Endodermal cell (in vitro differentiated cells): ENCODE measurements around the gene APBA2. TPM values are rescaled to one million over a fixed set of nuclear protein-coding genes. Genes with fewer than 3 reads are reported as not detected.

Experiments
- DNase-seq: peaks from one replicate; pipeline ENCODE4 v3.0.0-alpha.2; 2017
- H3K27ac ChIP-seq: 2 replicates; pipeline ENCODE4 v1.5.1; 2013; ENCODE audit warnings: mild to moderate bottlenecking, low read depth, low read length, moderate library complexity
- H3K27me3 ChIP-seq: 2 replicates; pipeline ENCODE4 v1.6.1; 2013; ENCODE audit warnings: mild to moderate bottlenecking, low read length, moderate library complexity; ENCODE audit not compliant: insufficient read depth, control insufficient read depth, poor library complexity, severe bottlenecking
- H3K36me3 ChIP-seq: 2 replicates; pipeline ENCODE4 v1.7.0; 2013; ENCODE audit warnings: mild to moderate bottlenecking, low read length, moderate library complexity; ENCODE audit not compliant: control insufficient read depth, insufficient read depth
- H3K4me1 ChIP-seq: one replicate; pipeline ENCODE4 v1.7.0; 2013; ENCODE audit warnings: low read length; ENCODE audit not compliant: control insufficient read depth, insufficient read depth
- H3K4me3 ChIP-seq: 2 replicates; pipeline ENCODE4 v1.5.1; 2013; ENCODE audit warnings: mild to moderate bottlenecking, low read length, moderate library complexity
- H3K9ac ChIP-seq: 2 replicates; pipeline ENCODE4 v1.6.1; 2013; ENCODE audit warnings: mild to moderate bottlenecking, low read length, moderate library complexity; ENCODE audit not compliant: poor library complexity, severe bottlenecking; ENCODE audit errors: extremely low read depth
- H3K9me3 ChIP-seq: 2 replicates; pipeline ENCODE4 v1.6.1; 2013; ENCODE audit warnings: mild to moderate bottlenecking, low read length, moderate library complexity; ENCODE audit not compliant: control insufficient read depth
- H3K27ac Mint-ChIP-seq: 2 replicates; pipeline ENCODE4 v1.8.0; 2020; ENCODE audit warnings: mixed read lengths
- H3K27me3 Mint-ChIP-seq: 2 replicates; pipeline ENCODE4 v1.8.0; 2021; ENCODE audit warnings: mild to moderate bottlenecking, mixed read lengths; ENCODE audit not compliant: insufficient read depth
- H3K36me3 Mint-ChIP-seq: 2 replicates; pipeline ENCODE4 v1.8.0; 2020; ENCODE audit warnings: low read depth, mixed read lengths
- H3K4me1 Mint-ChIP-seq: 2 replicates; pipeline ENCODE4 v1.8.0; 2020; ENCODE audit warnings: mixed read lengths
- H3K4me3 Mint-ChIP-seq: 2 replicates; pipeline ENCODE4 v1.8.0; 2020; ENCODE audit warnings: mild to moderate bottlenecking, moderate library complexity, mixed read lengths
- H3K9me3 Mint-ChIP-seq: 2 replicates; pipeline ENCODE4 v1.8.0; 2020; ENCODE audit warnings: mild to moderate bottlenecking, mixed read lengths
- WGBS, 2 experiments: methylation state at CpG; one replicate each; pipeline versions ENCODE4 v1.1.5 to v1.1.7; 2013; ENCODE audit warnings: missing lambda C conversion rate in 2 of 2, mixed read lengths in 1 of 2; ENCODE audit not compliant: insufficient coverage in 1 of 2, insufficient read length in 1 of 2; 5-methylcytosine and 5-hydroxymethylcytosine counted together
- total RNA-seq, 2 donors: library from RNA; stranded (reverse); fragmentation: NEBNext Ultra II Directional in 1 of 2; extraction: Animal tissue kit (Norgen Biotek cat#: 25700) in 1 of 2; gene quantifications; 2 replicates in 1 of 2; 3 replicates in 1 of 2; pipeline ENCODE4 v1.2.1, GENCODE V29; 2021
- TF ChIP-seq, protein P1 (sequence below): fragments of 200-600 bp; sonication (generic); conservative IDR thresholded peaks from 2 replicates; pipeline ENCODE4 v1.5.0; 2021; ENCODE audit warnings: antibody characterized with exemption, mild to moderate bottlenecking

APBA2 gene
- total RNA-seq, 2 donors from 2014 or later, result 27.1 to 27.3 TPM

DNA sequence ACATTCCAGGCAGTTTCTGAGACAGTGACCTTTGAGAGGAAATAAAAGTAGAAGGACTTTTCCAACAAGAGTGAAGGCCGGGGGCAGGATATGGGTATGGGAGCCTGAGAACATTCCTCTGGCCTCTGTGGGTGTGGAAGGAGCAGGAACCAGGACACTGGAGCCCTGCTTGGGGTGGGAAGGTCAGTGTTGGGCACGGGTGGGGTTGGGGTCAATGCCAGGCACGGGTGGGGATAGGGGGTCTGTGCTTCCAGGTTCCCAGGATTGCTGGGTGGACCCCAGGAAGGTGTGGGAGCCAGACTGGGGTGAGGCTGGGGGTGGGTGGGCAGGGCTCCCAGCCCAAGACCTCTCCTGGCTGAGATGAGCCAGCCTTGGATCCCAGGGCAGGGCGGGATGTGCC is 220.3 kb downstream of the APBA2 start:
- no peaks in the 10 kb centered on the region for H3K9me3 ChIP-seq
- peak overlapping the region; percentile 6 for H3K27ac Mint-ChIP-seq
- peaks cover 12% of the 10 kb centered on the region for H3K36me3 Mint-ChIP-seq
- H3K4me1 ChIP-seq, result no peaks in the 10 kb centered on the region
- H3K9me3 Mint-ChIP-seq, result no peaks in the 10 kb centered on the region
- no peak for DNase-seq
- no peaks in the 10 kb centered on the region for H3K36me3 ChIP-seq
- no peak overlapping the region for H3K4me3 ChIP-seq
- TF ChIP-seq, protein P1, sequence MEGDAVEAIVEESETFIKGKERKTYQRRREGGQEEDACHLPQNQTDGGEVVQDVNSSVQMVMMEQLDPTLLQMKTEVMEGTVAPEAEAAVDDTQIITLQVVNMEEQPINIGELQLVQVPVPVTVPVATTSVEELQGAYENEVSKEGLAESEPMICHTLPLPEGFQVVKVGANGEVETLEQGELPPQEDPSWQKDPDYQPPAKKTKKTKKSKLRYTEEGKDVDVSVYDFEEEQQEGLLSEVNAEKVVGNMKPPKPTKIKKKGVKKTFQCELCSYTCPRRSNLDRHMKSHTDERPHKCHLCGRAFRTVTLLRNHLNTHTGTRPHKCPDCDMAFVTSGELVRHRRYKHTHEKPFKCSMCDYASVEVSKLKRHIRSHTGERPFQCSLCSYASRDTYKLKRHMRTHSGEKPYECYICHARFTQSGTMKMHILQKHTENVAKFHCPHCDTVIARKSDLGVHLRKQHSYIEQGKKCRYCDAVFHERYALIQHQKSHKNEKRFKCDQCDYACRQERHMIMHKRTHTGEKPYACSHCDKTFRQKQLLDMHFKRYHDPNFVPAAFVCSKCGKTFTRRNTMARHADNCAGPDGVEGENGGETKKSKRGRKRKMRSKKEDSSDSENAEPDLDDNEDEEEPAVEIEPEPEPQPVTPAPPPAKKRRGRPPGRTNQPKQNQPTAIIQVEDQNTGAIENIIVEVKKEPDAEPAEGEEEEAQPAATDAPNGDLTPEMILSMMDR, result no peak
- WGBS, 2 experiments, result 93 to 100% methylated on average over 2 to 4 of the region's 4 CpGs
- H3K4me3 Mint-ChIP-seq, result no peak overlapping the region
- no peak overlapping the region for H3K27ac ChIP-seq
- no peaks in the 10 kb centered on the region for H3K27me3 Mint-ChIP-seq
- H3K4me1 Mint-ChIP-seq, result peaks cover 12% of the 10 kb centered on the region
- H3K9ac ChIP-seq, result no peak overlapping the region
- no peaks in the 10 kb centered on the region for H3K27me3 ChIP-seq

- H3K27me3 ChIP-seq, result no peaks in the 10 kb centered on the region
- no peak overlapping the region for H3K9ac ChIP-seq
- DNase-seq, result no peak
- H3K36me3 Mint-ChIP-seq, result peaks cover 12% of the 10 kb centered on the region
- H3K9me3 ChIP-seq, result no peaks in the 10 kb centered on the region
- H3K27ac Mint-ChIP-seq, result no peak overlapping the region
- TF ChIP-seq, protein P1, result no peak
- H3K9me3 Mint-ChIP-seq, result no peaks in the 10 kb centered on the region
- H3K36me3 ChIP-seq, result no peaks in the 10 kb centered on the region
- no peaks in the 10 kb centered on the region for H3K4me1 ChIP-seq
- no peak overlapping the region for H3K27ac ChIP-seq
- H3K27me3 Mint-ChIP-seq, result no peaks in the 10 kb centered on the region
- no peak overlapping the region for H3K4me3 Mint-ChIP-seq
- WGBS, 2 experiments, result 95 to 98% methylated on average over 15 to 21 of the region's 21 CpGs
- peaks cover 12% of the 10 kb centered on the region for H3K4me1 Mint-ChIP-seq
- H3K4me3 ChIP-seq, result no peak overlapping the region
Observed at GRCh38 chr15:29106551-29107290, 220.9 kb downstream of the APBA2 start.

- Histone ChIP-seq H3K9ac (no peak overlapping the region), H3K27ac (no peak overlapping the region), H3K4me1 (no peaks in the 10 kb centered on the region), H3K27me3 (no peaks in the 10 kb centered on the region), H3K9me3 (no peaks in the 10 kb centered on the region), H3K36me3 (no peaks in the 10 kb centered on the region), H3K4me3 (no peak overlapping the region)
- no peak for DNase-seq
- no peaks in the 10 kb centered on the region for H3K9me3 Mint-ChIP-seq
- H3K4me3 Mint-ChIP-seq, result no peak overlapping the region
- H3K4me1 Mint-ChIP-seq, result peaks cover 12% of the 10 kb centered on the region
- TF ChIP-seq, protein P1, result no peak
- WGBS, 2 experiments, result 83 to 91% methylated on average over 11 to 19 of the region's 19 CpGs
- H3K27me3 Mint-ChIP-seq, result no peaks in the 10 kb centered on the region
- H3K27ac Mint-ChIP-seq, result no peak overlapping the region
- peaks cover 12% of the 10 kb centered on the region for H3K36me3 Mint-ChIP-seq
Observed at GRCh38 chr15:29107291-29107890, 221.6 kb downstream of the APBA2 start.
